NCI-H2227 (cell line): ENCODE measurements around the gene SEMA4A.
"Not testable (repeated sequence)": the region's sequence is repeated elsewhere in the genome, so short reads cannot be mapped to it uniquely, and the experiment has no call there.

ENCODE experiments used
- DNase-seq: peaks from one replicate; lab custom pipeline; 2025; ENCODE audit not compliant: unreplicated experiment; lab: John Stamatoyannopoulos, UW

Gene SEMA4A

DNA sequence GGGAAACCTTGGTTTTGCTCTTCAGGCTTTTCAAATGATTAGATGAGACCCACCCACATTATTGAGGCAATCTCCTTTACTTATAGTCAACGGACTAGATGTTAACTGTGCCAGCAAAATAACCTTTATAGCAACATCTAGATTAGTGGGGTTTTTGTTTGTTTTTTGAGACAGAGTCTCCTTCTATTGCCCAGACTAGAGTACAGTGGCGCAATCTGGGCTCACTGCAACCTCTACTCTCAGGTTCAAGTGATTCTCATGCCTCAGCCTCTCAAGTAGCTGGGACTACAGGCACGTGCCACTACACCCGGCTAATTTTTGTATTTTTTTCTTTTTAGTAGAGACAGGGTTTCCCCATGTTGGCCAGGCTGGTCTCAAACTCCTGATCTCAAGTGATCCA is 36.9 kb downstream of the SEMA4A start:
- DNase-seq = not testable (repeated sequence)

DNA sequence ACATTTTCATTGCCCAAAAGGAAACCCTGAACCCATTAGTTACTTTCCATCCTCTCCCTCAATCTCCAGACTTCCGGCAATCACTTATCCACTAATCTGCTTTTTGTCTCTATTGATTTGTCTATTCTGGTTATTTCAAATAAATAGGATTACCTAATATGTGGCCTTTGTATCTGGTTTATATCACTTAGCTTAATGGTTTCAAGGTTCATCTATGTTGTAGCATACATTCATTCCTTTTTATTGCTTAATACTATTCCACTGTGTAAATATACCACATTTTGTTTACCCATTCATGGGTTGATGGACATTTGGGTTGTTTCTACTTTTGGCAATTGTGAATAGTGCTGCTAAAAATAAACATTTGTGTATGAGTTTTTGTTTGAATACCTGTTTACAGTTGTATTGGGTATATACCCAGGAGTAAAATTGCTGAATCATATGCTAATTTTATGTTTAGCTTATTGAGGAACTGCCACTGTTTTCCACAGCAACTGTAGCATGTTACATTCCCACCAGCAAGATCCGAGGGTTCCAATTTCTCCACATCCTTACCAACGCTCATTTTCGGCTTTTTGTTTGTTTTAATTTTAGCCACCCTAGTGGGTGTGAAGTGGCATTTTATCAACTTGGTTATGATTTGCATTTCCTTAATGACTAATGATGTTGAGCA is 38.0 kb downstream of the SEMA4A start:
- DNase-seq = no peak

DNA sequence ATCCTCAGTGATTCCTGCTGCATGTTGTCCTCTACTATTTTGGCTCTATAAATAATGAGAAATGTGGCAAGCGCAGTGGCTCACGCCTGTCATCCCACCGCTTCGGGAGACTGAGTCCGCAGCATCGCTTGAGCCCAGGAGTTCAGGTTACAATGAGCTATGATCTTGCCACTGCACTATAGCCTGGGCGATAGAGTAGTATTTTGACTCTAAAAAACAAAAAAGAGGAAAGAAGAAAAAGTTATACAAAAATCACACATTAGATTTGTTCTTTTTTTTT is 39.8 kb downstream of the SEMA4A start:
- DNase-seq = no peak

DNA sequence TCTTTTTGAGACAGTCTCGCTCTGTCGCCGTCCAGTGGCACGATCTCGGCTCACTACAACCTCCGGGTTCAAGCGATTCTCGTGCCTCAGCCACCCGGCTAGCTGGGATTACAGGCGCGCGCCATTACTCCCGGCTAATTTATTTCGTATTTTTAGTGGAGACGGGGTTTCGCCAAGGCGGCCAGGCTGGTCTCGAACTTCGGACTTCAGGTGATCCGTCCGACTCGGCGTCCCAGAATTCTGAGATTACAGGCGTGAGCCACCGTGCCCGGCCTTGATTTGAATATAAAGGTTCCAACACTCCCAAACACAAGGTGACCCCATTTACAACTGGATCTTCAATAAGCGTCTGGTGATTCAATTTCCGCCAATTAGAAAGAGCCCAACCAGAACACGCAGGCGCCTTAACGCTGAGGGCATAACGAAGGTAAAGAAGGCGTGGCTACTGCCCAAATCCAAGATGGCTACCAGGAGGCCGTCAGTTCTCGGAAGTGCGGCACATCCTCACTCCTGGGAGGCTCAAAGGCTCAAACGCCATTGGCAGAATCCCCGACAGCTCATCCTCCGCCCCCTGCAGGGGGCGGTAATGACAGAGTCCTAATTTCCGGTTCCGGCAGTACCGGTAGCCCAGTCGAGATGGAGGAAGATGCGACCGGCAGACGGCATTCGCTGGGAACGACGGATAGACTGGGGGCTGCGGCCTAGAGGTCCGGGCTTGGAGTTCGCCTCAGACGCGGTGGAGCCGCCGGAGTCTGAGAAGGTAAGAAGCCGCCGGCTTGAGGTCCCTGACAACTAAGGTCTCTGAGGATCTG is 40.3 kb downstream of the SEMA4A start, which contains the start of gene SLC25A44:
TSS of gene SLC25A44 (plus strand) at position 617 of the 812 bp plus-strand sequence. CDS start 5,744 bp downstream, outside the sequence.
- DNase-seq = peak; percentile 99

DNA sequence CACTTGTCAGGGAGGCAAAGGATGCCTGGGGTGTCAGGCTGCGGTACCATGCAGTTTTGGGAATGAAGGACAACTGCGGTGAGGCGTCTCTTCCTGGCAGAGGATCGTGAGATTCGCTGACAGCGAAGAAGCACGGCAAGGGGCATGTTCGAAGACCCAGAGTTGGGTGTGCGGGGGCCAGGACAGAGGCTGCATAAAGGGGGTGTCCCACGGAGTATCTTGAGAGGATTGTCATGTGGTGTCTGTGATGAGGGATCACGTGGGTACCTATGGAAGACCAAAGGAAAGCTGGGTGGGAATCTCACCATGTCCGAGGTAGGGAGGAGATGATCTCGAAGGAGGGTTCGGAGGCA is 40.9 kb downstream of the SEMA4A start:
- DNase-seq = peak; percentile 61

DNA sequence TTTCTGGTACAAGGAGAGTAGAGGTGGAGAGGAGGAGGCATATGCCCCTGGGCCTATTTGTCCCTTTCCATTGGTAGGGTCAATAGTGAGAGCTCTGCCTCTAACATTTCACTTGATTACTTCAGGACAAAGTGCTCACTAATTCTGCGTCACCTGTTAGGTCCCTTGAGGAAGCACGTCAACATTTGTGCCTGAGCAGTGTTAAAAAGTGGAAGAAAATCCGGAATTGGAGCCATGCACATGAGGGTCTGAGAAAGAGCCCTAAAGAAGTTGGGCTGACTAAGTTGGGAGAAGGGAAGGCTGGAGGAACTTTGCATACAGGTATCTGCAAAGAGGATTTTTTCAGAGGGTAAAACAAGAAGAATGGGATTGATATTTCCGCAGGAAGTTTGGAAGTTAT is 42.5 kb downstream of the SEMA4A start:
- DNase-seq = no peak

DNA sequence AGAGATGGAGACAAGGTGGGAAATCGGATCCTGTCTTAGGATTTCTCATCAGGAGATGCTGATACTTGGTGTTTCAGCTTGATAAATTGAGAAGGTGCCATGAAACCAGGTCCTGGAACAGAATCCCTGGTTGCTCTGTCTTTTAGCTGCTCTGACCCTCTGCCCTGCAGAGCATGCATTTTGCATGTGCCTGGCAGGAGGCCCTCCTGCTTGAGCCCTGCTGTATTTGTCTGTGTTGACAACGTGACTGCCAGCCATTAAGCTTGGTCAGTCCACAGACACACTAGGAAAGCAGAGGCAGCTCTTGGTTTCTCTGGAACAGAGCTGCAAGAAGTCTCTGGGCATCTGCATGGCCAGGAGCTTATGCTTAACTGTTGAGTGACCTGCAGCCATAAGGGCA is 43.1 kb downstream of the SEMA4A start:
- DNase-seq = no peak

DNA sequence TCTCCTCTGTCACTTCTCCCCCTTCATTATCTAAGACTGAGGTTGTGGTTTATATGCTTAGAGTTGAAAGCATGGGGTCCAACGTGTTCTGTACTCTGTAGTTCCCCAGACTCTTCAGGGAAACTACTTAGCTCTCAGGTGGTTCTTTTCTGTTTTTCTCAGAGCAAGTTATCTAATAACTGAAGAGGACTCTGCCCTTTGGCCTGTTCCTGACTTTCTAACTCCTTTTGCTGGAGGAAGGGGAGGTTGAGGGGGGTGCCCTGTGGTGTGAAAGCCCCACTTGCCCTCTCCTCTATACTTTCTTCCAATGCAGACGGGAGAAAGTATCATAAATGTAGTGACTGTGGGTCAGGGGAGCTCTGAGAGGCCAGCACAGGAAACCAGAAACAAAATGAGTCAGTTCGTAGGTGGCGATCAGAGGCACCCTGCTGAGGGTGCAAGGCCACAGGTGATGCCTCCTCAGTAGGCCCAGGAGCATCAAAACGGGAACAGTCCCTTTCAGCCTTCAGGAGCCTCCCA is 45.5 kb downstream of the SEMA4A start:
- DNase-seq = no peak

DNA sequence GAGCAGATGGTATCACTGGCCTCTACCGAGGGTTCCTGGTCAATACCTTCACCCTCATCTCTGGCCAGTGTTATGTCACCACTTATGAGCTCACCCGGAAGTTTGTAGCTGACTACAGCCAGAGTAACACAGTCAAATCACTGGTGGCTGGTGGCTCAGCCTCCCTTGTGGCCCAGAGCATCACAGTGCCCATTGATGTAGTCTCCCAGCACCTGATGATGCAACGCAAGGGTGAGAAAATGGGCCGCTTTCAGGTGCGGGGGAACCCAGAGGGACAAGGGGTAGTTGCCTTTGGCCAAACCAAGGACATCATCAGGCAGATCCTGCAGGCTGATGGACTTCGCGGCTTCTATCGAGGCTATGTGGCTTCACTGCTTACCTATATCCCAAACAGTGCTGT is 46.7 kb downstream of the SEMA4A start:
- DNase-seq = no peak

DNA sequence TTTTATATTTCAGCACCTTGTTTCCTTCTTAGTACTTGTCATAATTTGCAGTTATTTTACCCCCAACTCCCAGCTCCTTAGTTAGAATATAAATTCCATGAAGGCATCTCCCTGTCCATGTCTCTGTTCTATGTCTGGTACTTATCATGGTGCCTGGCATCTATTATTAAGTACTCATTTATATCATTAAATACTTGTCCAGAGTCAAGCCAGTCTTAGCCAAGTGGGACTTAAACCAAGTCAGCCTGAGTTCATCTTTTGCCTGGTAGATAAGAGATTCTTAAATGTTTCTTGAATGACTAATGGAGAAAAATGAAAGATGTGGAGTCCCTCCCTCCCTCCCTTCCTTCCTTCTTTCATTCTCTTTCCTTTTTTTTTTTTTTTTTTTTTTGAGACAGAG is 49.9 kb downstream of the SEMA4A start:
- DNase-seq = no peak

DNA sequence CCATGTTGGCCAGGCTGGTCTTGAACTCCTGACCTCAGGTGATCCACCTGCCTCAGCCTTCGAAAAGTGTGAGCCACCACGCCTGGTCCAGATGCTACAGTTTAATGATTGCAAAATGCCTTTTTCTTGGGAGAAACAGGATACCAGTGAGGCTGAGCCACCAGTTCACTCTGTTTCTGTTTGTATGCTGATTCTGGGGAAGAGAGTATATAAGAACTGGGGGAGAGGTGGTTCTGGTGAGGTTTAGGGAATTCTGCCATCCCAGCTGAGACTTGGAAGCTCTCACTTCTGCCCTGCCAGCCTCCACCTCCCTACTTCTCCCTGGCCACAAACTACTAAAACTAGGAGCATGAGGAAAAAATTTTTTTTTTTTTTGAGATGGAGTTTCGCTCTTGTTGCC is 51.3 kb downstream of the SEMA4A start:
- DNase-seq = no peak

DNA sequence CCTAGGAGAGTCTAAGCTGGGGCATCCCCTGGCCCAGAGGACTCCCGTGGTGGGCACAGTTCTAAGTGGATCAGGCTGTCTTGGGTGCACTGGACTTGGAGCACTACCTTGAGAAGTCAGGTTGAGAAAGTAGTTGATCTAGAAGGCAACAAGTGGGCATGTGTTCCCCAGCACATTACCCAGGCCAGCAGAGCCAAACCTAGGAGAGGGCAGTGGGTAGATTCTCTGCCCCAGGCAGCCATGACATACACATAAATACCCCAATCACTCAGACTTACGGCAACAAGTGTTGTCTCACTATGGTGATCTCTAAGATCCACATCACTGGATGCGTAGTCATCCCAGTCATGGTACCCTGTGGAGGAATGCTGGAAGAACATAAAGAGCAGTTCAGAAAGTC is 57.9 kb downstream of the SEMA4A start:
- no peak for DNase-seq

DNA sequence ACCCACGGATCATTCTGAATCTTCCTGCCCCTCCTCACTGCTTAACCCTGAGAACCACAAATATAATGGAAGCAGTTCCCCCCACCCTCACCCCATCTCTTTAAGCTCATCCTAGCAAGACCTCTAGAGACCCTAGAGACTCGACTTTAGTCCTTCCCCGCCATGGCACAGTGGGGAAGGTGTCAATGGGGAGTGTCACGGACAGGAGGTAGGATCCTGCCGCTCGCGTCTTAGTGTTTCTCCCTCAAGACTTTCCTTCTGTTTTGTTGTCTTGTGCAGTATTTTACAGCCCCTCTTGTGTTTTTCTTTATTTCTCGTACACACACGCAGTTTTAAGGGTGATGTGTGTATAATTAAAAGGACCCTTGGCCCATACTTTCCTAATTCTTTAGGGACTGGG is 58.7 kb downstream of the SEMA4A start:
- no peak for DNase-seq

DNA sequence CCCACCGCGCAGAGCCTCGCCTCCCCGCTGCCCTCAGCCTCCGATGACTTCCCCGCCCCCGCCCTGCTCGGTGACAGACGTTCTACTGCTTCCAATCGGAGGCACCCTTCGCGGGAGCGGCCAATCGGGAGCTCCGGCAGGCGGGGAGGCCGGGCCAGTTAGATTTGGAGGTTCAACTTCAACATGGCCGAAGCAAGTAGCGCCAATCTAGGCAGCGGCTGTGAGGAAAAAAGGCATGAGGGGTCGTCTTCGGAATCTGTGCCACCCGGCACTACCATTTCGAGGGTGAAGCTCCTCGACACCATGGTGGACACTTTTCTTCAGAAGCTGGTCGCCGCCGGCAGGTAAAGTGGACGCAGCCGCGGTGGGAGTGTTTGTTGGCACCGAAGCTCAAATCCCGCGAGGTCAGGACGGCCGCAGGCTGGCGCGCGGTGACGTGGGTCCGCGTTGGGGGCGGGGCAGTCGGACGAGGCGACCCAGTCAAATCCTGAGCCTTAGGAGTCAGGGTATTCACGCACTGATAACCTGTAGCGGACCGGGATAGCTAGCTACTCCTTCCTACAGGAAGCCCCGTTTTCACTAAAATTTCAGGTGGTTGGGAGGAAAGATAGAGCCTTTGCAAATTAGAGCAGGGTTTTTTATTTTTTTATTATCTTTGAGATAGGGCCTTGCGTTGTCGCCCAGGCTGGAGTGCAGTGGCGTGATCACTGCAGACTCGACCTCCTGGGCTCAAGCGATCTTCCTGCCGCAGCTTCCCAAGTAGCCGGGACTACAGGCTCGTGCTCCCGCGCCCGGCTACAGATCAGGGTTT is 59.7 kb downstream of the SEMA4A start, which contains the start of gene PMF1:
TSS of gene PMF1 (plus strand) at position 175 of the 811 bp plus-strand sequence. CDS start at position 184, 9 bp downstream.
- DNase-seq = peak; percentile 97

DNA sequence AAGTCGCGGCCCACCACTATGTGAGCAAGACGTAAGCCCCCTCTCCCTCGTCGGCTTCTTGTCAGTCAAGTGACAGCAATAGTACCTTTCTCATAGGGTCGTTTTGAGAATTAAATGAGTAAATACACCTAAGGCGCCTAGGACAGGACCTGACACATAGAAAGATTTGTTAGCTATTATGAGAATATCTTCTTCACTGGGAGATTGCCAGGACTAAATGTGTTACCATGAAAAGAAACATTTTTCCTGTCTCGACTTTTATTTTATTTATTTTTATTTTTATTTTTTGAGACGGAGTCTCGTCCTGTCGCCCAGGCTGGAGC is 60.2 kb downstream of the SEMA4A start:
- DNase-seq = no peak

DNA sequence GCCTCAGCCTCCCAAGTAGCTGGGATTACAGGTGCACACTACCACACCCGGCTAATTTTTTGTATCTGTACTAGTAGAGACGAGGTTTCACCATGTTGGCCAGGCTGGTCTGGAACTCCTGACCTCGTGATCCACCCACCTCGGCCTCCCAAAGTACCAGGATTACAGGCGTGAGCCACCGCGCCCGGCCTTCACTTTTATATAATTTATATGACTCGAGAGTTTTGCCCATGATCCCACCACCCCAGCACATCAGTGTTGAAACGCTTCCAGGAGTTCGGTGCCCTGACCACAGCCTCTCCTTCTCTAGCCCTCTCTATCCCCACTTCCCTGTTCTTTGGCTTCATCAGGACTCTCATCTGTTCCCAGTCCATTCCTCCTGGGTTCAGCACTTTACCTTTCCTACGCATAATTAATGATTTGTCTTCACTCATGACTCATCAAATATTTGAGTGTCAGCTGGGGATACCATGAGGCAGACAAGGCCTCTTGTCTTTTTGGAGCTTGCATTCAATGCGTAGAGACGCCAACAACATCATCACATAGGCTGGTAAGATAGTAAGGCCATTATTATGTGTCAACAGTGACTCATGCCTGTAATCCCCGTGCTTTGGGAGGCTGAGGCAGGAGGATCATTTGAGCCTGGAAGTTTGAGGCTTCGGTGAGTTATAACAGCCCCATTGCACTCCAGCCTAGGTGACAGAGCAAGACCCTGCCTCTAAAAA is 60.8 kb downstream of the SEMA4A start:
- DNase-seq = no peak

DNA sequence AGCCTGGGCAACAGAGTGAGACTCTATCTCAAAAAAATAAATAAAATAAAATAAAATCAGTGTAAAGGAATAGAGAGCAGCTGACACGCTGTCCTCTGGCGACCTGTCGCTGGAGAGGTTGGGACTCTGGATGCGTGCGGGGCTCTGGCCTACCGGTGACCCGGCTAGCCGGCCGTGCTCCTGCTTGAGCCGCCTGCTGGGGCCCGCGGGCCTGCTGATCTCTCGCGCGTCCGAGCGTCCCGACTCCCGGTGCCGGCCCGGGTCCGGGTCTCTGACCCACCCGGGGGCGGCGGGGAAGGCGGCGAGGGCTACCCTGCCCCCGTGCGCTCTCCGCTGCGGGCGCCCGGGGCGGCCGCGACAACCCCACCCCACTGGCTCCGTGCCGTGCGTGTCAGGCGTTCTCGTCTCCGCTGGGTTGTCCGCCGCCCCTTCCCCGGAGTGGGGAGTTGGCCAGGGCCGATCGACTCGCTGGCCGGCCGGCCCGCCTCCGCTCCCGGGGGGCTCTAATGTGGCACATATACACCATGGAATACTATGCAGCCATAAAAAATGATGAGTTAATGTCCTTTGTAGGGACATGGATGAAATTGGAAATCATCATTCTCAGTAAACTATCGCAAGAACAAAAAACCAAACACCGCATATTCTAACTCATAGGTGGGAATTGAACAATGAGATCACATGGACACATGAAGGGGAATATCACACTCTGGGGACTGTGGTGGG is 63.1 kb downstream of the SEMA4A start:
- not testable (repeated sequence) for DNase-seq

DNA sequence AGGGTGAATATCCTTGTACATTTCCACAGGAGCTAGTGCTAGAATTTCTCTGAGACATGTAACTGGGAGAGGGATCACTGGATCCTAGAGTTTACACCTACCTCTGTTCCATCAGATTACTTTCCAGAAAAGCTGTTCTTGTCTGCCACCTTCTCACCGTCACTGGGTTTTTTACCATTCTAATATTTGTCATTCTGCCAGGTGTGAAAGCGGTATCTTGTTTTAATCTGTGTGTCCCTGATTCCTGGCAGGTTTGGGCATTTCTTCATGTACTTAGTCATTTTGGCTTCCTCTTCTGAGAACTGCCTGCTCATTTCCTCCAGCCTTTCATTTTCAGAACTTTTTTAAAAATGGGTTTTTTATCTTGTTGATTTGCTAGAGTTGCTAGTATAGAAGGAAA is 64.5 kb downstream of the SEMA4A start:
- DNase-seq = no peak

DNA sequence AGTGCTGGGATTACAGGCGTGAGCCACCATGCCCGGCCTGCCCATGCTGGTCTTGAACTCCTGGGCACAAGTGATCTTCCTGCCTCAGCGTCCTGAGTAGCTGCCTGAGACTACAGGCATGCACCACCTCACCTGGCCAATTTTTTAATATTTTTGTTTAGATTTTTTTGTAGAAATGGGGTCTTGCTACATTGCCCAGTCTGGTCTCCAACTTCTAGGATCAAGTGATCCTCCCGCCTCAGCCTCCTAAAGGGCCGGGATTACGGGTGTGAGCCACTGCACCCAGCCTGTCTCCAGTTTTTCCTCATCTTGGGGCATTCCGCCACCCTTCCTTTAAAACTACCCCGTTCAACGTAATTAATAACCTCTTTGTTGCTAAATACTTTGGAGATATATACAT is 66.8 kb downstream of the SEMA4A start:
- DNase-seq = no peak

DNA sequence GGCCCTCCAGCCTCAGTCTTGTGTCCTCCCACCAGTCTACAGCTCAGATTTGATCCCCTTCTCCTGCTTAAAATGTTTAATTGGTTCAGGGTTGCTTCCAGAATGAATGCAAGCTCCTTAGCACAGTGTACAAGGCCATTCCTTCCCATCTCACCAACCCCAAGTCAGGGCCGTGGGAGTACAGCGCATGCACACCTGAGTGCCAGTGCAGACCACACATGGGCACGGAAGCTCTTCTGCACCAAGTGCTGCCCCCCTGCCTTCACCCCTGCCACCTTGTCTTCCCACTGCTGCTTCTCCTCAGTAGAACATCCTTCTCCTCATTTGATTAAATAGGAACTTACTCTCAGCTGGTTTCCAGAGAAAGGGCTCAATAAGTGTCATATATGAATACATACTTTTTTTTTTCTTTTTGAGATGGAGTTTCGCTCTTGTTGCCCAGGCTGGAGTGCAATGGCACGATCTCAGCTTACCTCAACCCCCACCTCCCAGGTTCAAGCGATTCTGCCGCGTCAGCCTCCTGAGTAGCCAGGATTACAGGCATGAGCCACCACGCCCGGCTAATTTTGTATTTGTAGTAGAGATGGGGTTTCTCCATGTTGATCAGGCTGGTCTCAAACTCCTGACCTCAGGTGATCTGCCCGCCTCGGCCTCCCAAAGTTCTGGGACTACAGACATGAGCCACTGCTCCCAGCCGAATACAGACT is 68.8 kb downstream of the SEMA4A start:
- no peak for DNase-seq
